ENCODE data around the gene CXCL14.

The CXCL14 gene

DNA sequence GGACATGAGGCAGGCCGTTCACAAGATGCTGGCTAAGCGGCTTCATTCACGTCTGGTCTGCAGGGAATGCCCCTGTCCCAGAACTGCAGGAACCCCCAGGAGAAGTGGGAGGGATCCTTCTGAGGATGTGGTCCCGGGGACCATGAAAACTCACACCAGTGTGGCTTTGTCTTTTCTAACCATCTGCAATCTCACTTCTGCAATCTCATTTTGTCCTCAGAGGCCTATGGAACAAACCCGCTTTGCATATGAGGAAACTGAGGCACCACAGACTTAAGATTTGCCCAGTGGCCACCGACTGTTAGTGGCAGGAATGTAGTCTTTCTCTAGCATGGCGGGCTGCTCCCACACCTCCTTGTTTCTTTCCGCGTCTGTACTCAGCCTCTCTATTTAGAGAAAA, 6.9 kb downstream of the CXCL14 start:
- Histone ChIP-seq H3K36me3 (replicated peaks in 1 of 2; ENCODE audit: control insufficient read depth in 2 of 2, insufficient read depth in 2 of 2, low read length in 2 of 2) (no peaks in the 10 kb centered on the region), H3K9me3 (replicated peaks in 1 of 2; ENCODE audit: control insufficient read depth in 2 of 2, insufficient read depth in 1 of 2, low read depth in 1 of 2, low read length in 2 of 2) (no peaks in the 10 kb centered on the region), H3K14ac (ENCODE audit: low read length) (no peak overlapping the region), H3K23ac (ENCODE audit: low read depth, low read length, poor library complexity) (no peak overlapping the region), H2AK5ac (ENCODE audit: low read depth, low read length) (no peak overlapping the region), H2BK12ac (ENCODE audit: low read length) (no peak overlapping the region), H3K79me1 (ENCODE audit: low read depth, low read length) (no peaks in the 10 kb centered on the region), H3K4me3 (ENCODE audit: low read length in 2 of 2) (no peak overlapping the region), H3K4ac (ENCODE audit: low read length) (no peak overlapping the region), H3K27ac (replicated peaks; ENCODE audit: low read length) (no peak overlapping the region), H2BK120ac (ENCODE audit: low read depth, low read length) (no peak overlapping the region), H4K91ac (ENCODE audit: low read depth, low read length, poor library complexity) (no peak overlapping the region), H3K4me2 (ENCODE audit: insufficient read depth, low read length, poor library complexity, severe bottlenecking) (no peak overlapping the region), H3K4me1 (ENCODE audit: control insufficient read depth in 2 of 2, insufficient read depth in 1 of 2, low read depth in 1 of 2, low read length in 2 of 2) (peaks cover 0 to 10% of the 10 kb centered on the region in 2 donors), H3K18ac (ENCODE audit: low read length) (no peak overlapping the region), H4K8ac (ENCODE audit: low read depth, low read length) (no peak overlapping the region), H2AFZ (ENCODE audit: low read length) (no peak overlapping the region), H2BK15ac (ENCODE audit: low read length) (no peak overlapping the region), H2BK5ac (ENCODE audit: low read length) (no peak overlapping the region), H3K27me3 (ENCODE audit: control insufficient read depth in 3 of 3, insufficient read depth in 3 of 3, low read depth in 1 of 3, low read length in 3 of 3) (peaks cover 0 to 31% (median 0%) of the 10 kb centered on the region in 3 experiments), H3K9ac (ENCODE audit: low read depth, low read length, poor library complexity) (no peak overlapping the region)
- no CpG with 5 or more reads among the region's 9 CpGs for WGBS, 2 donors (ENCODE audit: extremely low coverage in 2 of 2, insufficient read length in 2 of 2, insufficient replicate concordance in 1 of 2)
- no peak for DNase-seq (ENCODE audit: low spot score)

GRCh38 chr5:135571066-135571609, 7.7 kb downstream of the CXCL14 start:
- peaks cover 0 to 5% of the 10 kb centered on the region in 2 donors for H3K4me1 ChIP-seq (ENCODE audit: control insufficient read depth in 2 of 2, insufficient read depth in 1 of 2, low read depth in 1 of 2, low read length in 2 of 2)
- no peak overlapping the region for H2AK5ac ChIP-seq (ENCODE audit: low read depth, low read length)
- H2BK120ac ChIP-seq (ENCODE audit: low read depth, low read length), result no peak overlapping the region
- DNase-seq (ENCODE audit: low spot score), result no peak
- no peak overlapping the region for H4K91ac ChIP-seq (ENCODE audit: low read depth, low read length, poor library complexity)
- peaks cover 0 to 24% (median 0%) of the 10 kb centered on the region in 3 experiments for H3K27me3 ChIP-seq (ENCODE audit: control insufficient read depth in 3 of 3, insufficient read depth in 3 of 3, low read depth in 1 of 3, low read length in 3 of 3)
- no peak overlapping the region for H2BK5ac ChIP-seq (ENCODE audit: low read length)
- H3K23ac ChIP-seq (ENCODE audit: low read depth, low read length, poor library complexity), result no peak overlapping the region
- no peaks in the 10 kb centered on the region for H3K79me1 ChIP-seq (ENCODE audit: low read depth, low read length)
- no peak overlapping the region for H3K14ac ChIP-seq (ENCODE audit: low read length)
- no peak overlapping the region for H3K4ac ChIP-seq (ENCODE audit: low read length)
- no peak overlapping the region for H3K18ac ChIP-seq (ENCODE audit: low read length)
- no peaks in the 10 kb centered on the region for H3K36me3 ChIP-seq (replicated peaks in 1 of 2; ENCODE audit: control insufficient read depth in 2 of 2, insufficient read depth in 2 of 2, low read length in 2 of 2)
- H4K8ac ChIP-seq (ENCODE audit: low read depth, low read length), result no peak overlapping the region
- no peak overlapping the region for H3K4me3 ChIP-seq (ENCODE audit: low read length in 2 of 2)
- no peak overlapping the region for H2AFZ ChIP-seq (ENCODE audit: low read length)
- no peak overlapping the region for H2BK15ac ChIP-seq (ENCODE audit: low read length)
- no peaks in the 10 kb centered on the region for H3K9me3 ChIP-seq (replicated peaks in 1 of 2; ENCODE audit: control insufficient read depth in 2 of 2, insufficient read depth in 1 of 2, low read depth in 1 of 2, low read length in 2 of 2)
- no CpG with 5 or more reads among the region's 10 CpGs for WGBS, 2 donors (ENCODE audit: extremely low coverage in 2 of 2, insufficient read length in 2 of 2, insufficient replicate concordance in 1 of 2)
- no peak overlapping the region for H3K4me2 ChIP-seq (ENCODE audit: insufficient read depth, low read length, poor library complexity, severe bottlenecking)
- H3K27ac ChIP-seq (replicated peaks; ENCODE audit: low read length), result no peak overlapping the region
- no peak overlapping the region for H2BK12ac ChIP-seq (ENCODE audit: low read length)
- no peak overlapping the region for H3K9ac ChIP-seq (ENCODE audit: low read depth, low read length, poor library complexity)

- Histone ChIP-seq H2BK12ac (ENCODE audit: low read length) (no peak overlapping the region), H3K4me3 (ENCODE audit: low read length in 2 of 2) (no peak overlapping the region), H3K18ac (ENCODE audit: low read length) (no peak overlapping the region), H4K91ac (ENCODE audit: low read depth, low read length, poor library complexity) (no peak overlapping the region), H3K4me2 (ENCODE audit: insufficient read depth, low read length, poor library complexity, severe bottlenecking) (no peak overlapping the region), H2BK15ac (ENCODE audit: low read length) (no peak overlapping the region), H2BK120ac (ENCODE audit: low read depth, low read length) (no peak overlapping the region), H2AK5ac (ENCODE audit: low read depth, low read length) (no peak overlapping the region), H3K4me1 (ENCODE audit: control insufficient read depth in 2 of 2, insufficient read depth in 1 of 2, low read depth in 1 of 2, low read length in 2 of 2) (peaks cover 0 to 2% of the 10 kb centered on the region in 2 donors), H3K27me3 (ENCODE audit: control insufficient read depth in 3 of 3, insufficient read depth in 3 of 3, low read depth in 1 of 3, low read length in 3 of 3) (peaks cover 0 to 23% (median 0%) of the 10 kb centered on the region in 3 experiments), H3K36me3 (replicated peaks in 1 of 2; ENCODE audit: control insufficient read depth in 2 of 2, insufficient read depth in 2 of 2, low read length in 2 of 2) (no peaks in the 10 kb centered on the region), H3K4ac (ENCODE audit: low read length) (no peak overlapping the region), H3K23ac (ENCODE audit: low read depth, low read length, poor library complexity) (no peak overlapping the region), H4K8ac (ENCODE audit: low read depth, low read length) (no peak overlapping the region), H3K79me1 (ENCODE audit: low read depth, low read length) (no peaks in the 10 kb centered on the region), H2AFZ (ENCODE audit: low read length) (no peak overlapping the region), H3K9ac (ENCODE audit: low read depth, low read length, poor library complexity) (no peak overlapping the region), H3K9me3 (replicated peaks in 1 of 2; ENCODE audit: control insufficient read depth in 2 of 2, insufficient read depth in 1 of 2, low read depth in 1 of 2, low read length in 2 of 2) (no peaks in the 10 kb centered on the region), H2BK5ac (ENCODE audit: low read length) (no peak overlapping the region), H3K27ac (replicated peaks; ENCODE audit: low read length) (no peak overlapping the region), H3K14ac (ENCODE audit: low read length) (no peak overlapping the region)
- WGBS, 2 donors (ENCODE audit: extremely low coverage in 2 of 2, insufficient read length in 2 of 2, insufficient replicate concordance in 1 of 2), result no CpG with 5 or more reads among the region's 3 CpGs
- DNase-seq (ENCODE audit: low spot score), result no peak
Observed at GRCh38 chr5:135570453-135570764, 8.4 kb downstream of the CXCL14 start.

GRCh38 chr5:135569755-135570452, 8.9 kb downstream of the CXCL14 start:
- Histone ChIP-seq H4K8ac (ENCODE audit: low read depth, low read length) (no peak overlapping the region), H3K14ac (ENCODE audit: low read length) (no peak overlapping the region), H2BK120ac (ENCODE audit: low read depth, low read length) (no peak overlapping the region), H3K4ac (ENCODE audit: low read length) (no peak overlapping the region), H3K9me3 (replicated peaks in 1 of 2; ENCODE audit: control insufficient read depth in 2 of 2, insufficient read depth in 1 of 2, low read depth in 1 of 2, low read length in 2 of 2) (no peaks in the 10 kb centered on the region), H3K36me3 (replicated peaks in 1 of 2; ENCODE audit: control insufficient read depth in 2 of 2, insufficient read depth in 2 of 2, low read length in 2 of 2) (no peaks in the 10 kb centered on the region), H2AFZ (ENCODE audit: low read length) (no peak overlapping the region), H3K4me1 (ENCODE audit: control insufficient read depth in 2 of 2, insufficient read depth in 1 of 2, low read depth in 1 of 2, low read length in 2 of 2) (peaks cover 0 to 2% of the 10 kb centered on the region in 2 donors), H3K4me3 (ENCODE audit: low read length in 2 of 2) (no peak overlapping the region), H3K27me3 (ENCODE audit: control insufficient read depth in 3 of 3, insufficient read depth in 3 of 3, low read depth in 1 of 3, low read length in 3 of 3) (peaks cover 0 to 18% (median 0%) of the 10 kb centered on the region in 3 experiments), H3K27ac (replicated peaks; ENCODE audit: low read length) (no peak overlapping the region), H3K9ac (ENCODE audit: low read depth, low read length, poor library complexity) (no peak overlapping the region), H2BK12ac (ENCODE audit: low read length) (no peak overlapping the region), H2AK5ac (ENCODE audit: low read depth, low read length) (peak overlapping the region; percentile 26), H2BK15ac (ENCODE audit: low read length) (no peak overlapping the region), H4K91ac (ENCODE audit: low read depth, low read length, poor library complexity) (no peak overlapping the region), H3K18ac (ENCODE audit: low read length) (no peak overlapping the region), H3K79me1 (ENCODE audit: low read depth, low read length) (no peaks in the 10 kb centered on the region), H2BK5ac (ENCODE audit: low read length) (no peak overlapping the region), H3K23ac (ENCODE audit: low read depth, low read length, poor library complexity) (no peak overlapping the region), H3K4me2 (ENCODE audit: insufficient read depth, low read length, poor library complexity, severe bottlenecking) (no peak overlapping the region)
- DNase-seq (ENCODE audit: low spot score), result no peak
- WGBS, 2 donors (ENCODE audit: extremely low coverage in 2 of 2, insufficient read length in 2 of 2, insufficient replicate concordance in 1 of 2), result no CpG with 5 or more reads among the region's 10 CpGs

Measured in neuronal stem cell (in vitro differentiated cells).